NT2/D1 (cell line): ENCODE measurements around the gene SYF2.

ENCODE experiments used
- SUZ12 ChIP-seq: IDR thresholded peaks from 2 replicates; pipeline ENCODE4 v1.6.1; 2011; ENCODE audit not compliant: insufficient read length, insufficient read depth; ENCODE audit errors: extremely low read depth
- YY1 ChIP-seq: IDR thresholded peaks from 2 replicates; pipeline ENCODE4 v1.6.1; 2011; ENCODE audit not compliant: insufficient read length, insufficient read depth
- ZNF274 ChIP-seq: IDR thresholded peaks from 2 replicates; pipeline ENCODE4 v1.6.1; 2011; ENCODE audit warnings: mild to moderate bottlenecking, low read depth, low read length

GRCh38 chr1:25223471-25223870, 8.8 kb downstream of the SYF2 start:
- TF ChIP-seq YY1 (no peak), ZNF274 (no peak), SUZ12 (no peak)
